ENCODE data around the gene HVCN1. TPM values are rescaled to one million over a fixed set of nuclear protein-coding genes. Genes with fewer than 3 reads are reported as not detected.

The HVCN1 gene
- total and polyA plus RNA-seq, 2 donors (not counting 1 experiment from before 2014, with no cell fraction given): 216 to 422 TPM

DNA sequence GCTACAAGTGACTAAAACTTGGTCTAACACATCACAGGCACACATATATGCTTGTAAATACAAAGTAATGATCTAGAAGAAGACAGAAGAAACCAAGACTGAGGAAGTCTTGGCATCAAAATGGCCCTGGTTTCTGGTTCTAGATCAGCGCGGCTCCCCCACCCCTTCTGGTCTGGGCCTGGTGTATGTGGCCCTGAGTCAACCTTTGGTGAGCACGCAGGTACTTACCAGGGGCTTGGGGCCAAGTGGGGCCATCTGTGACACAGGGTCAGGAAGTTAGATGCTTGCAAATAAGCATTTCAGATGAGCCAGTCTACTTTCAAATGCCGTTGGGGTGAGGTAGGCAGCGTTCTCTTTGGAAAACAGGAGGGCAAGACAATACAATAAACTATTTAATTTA lies 13.2 kb upstream of the HVCN1 start:
- DNase-seq: no peak
- CTCF ChIA-PET: interaction anchor here (0.9 to 3.3 kb wide), 7 partner anchors 39 to 176 kb away, joined by 3 to 22 read pairs (median 4); no protein-coding TSS in a partner anchor

More for the DNA sequence above, 13.2 kb upstream of the HVCN1 start:
- POLR2A ChIA-PET: no interaction called here
- TF ChIP-seq, protein P1, sequence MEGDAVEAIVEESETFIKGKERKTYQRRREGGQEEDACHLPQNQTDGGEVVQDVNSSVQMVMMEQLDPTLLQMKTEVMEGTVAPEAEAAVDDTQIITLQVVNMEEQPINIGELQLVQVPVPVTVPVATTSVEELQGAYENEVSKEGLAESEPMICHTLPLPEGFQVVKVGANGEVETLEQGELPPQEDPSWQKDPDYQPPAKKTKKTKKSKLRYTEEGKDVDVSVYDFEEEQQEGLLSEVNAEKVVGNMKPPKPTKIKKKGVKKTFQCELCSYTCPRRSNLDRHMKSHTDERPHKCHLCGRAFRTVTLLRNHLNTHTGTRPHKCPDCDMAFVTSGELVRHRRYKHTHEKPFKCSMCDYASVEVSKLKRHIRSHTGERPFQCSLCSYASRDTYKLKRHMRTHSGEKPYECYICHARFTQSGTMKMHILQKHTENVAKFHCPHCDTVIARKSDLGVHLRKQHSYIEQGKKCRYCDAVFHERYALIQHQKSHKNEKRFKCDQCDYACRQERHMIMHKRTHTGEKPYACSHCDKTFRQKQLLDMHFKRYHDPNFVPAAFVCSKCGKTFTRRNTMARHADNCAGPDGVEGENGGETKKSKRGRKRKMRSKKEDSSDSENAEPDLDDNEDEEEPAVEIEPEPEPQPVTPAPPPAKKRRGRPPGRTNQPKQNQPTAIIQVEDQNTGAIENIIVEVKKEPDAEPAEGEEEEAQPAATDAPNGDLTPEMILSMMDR (IDR thresholded peaks at IDR 0.05): no peak
- TF ChIP-seq EZH2 (IDR thresholded peaks at IDR 0.05; ENCODE audit: borderline replicate concordance, insufficient read depth, low read depth, low read length, poor library complexity, severe bottlenecking): no peak
- no peak for ATAC-seq (ENCODE audit: low read depth)
- H3K79me2 ChIP-seq (ENCODE audit: control insufficient read depth, insufficient read depth, low read length): peaks cover 12% of the 10 kb centered on the region
- H3K36me3 ChIP-seq (replicated peaks in 1 of 2; ENCODE audit: control extremely low read depth in 1 of 2, control insufficient read depth in 1 of 2, extremely low read depth in 1 of 2, insufficient read depth in 2 of 2, low read length in 1 of 2): no peaks in the 10 kb centered on the region
- H3K4me3 Mint-ChIP-seq: no peak overlapping the region
- H3K27ac Mint-ChIP-seq: no peak overlapping the region
- no peak overlapping the region for H3K9ac ChIP-seq (ENCODE audit: low read length)
- H3K9me3 Mint-ChIP-seq (ENCODE audit: insufficient read depth): no peaks in the 10 kb centered on the region
- H3K9me3 ChIP-seq (ENCODE audit: control extremely low read depth in 1 of 3, control insufficient read depth in 2 of 3, insufficient read depth in 1 of 3, low read length in 2 of 3): no peaks in the 10 kb centered on the region
- intact Hi-C loops (cut with micrococcal nuclease): no loop called here
- H3K4me3 ChIP-seq (ENCODE audit: control extremely low read depth in 1 of 5, extremely low read depth in 1 of 5, insufficient read depth in 1 of 5, low read depth in 2 of 5, low read length in 4 of 5): no peak overlapping the region
- H3K4me2 ChIP-seq (replicated peaks; ENCODE audit: low read depth, low read length, poor library complexity, severe bottlenecking): no peak overlapping the region
- no peaks in the 10 kb centered on the region for H3K27me3 Mint-ChIP-seq
- no peaks in the 10 kb centered on the region for H4K20me1 ChIP-seq (ENCODE audit: control insufficient read depth, insufficient read depth, low read length, poor library complexity, severe bottlenecking)
- no peaks in the 10 kb centered on the region for H3K27me3 ChIP-seq (replicated peaks in 1 of 4; ENCODE audit: control extremely low read depth in 1 of 4, control insufficient read depth in 3 of 4, insufficient read depth in 4 of 4, low read length in 3 of 4)
- H2AFZ ChIP-seq (ENCODE audit: insufficient read depth, low read depth, low read length, poor library complexity, severe bottlenecking): no peak overlapping the region
- peaks cover 15 to 19% of the 10 kb centered on the region in 2 donors for H3K4me1 ChIP-seq (ENCODE audit: control insufficient read depth in 2 of 2, insufficient read depth in 2 of 2, low read length in 2 of 2)
- no peak overlapping the region for H3K27ac ChIP-seq (ENCODE audit: low read length in 2 of 2)
- WGBS (ENCODE audit: insufficient coverage): 97% methylated on average over 3 of the region's 5 CpGs
- H3K4me1 Mint-ChIP-seq: peaks cover 26% of the 10 kb centered on the region
